Fibroblast of skin of abdomen (primary cell): ENCODE results near the gene FCRLB.

ENCODE experiments used
- DNase-seq: peaks from one replicate; pipeline ENCODE4 v3.0.0-alpha.2; 2013

The FCRLB gene

GRCh38 chr1:161721738-161722343 is 497 bp downstream of the FCRLB start:
- peak; percentile 90 for DNase-seq

DNA sequence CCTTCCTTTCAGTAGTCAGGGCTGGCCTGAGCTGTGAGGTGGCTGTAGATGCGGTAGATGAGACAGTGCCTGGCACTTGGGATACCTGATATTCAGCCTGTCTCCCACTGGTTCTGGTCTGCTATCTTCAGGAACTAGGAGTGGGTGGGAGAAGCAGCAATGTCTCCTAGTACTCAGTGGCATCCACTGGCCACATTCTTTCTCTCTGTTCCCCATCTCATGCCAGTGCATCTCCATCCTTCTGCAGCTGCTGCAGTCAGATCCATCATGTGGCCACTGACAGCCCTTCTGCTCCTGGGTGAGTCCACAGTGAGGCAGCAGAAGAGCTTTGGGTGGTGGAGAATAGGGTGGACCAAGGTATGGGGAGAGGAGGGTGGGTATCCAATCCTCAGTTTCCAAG is 1.1 kb downstream of the FCRLB start:
- no peak for DNase-seq

GRCh38 chr1:161723459-161724141 is 2.3 kb downstream of the FCRLB start:
- DNase-seq, result no peak

- DNase-seq, result peak; percentile 12
These were observed 4.0 kb downstream of the FCRLB start for GRCh38 chr1:161725258-161725907.

GRCh38 chr1:161725908-161726472 is 4.6 kb downstream of the FCRLB start:
- peak; percentile 54 for DNase-seq

- DNase-seq, result peak; percentile 88
These were observed 5.3 kb downstream of the FCRLB start for GRCh38 chr1:161726473-161727255.

GRCh38 chr1:161727256-161727924 is 6.0 kb downstream of the FCRLB start:
- peak; percentile 86 for DNase-seq

GRCh38 chr1:161728376-161729226 is 7.3 kb downstream of the FCRLB start:
- no peak for DNase-seq

GRCh38 chr1:161730050-161730564 is 8.8 kb downstream of the FCRLB start:
- peak; percentile 65 for DNase-seq

GRCh38 chr1:161731241-161731640 is 9.9 kb downstream of the FCRLB start:
- DNase-seq, result no peak

- no peak for DNase-seq
These were observed 10.8 kb downstream of the FCRLB start for GRCh38 chr1:161731981-161732718.

GRCh38 chr1:161733526-161733925 is 12.2 kb downstream of the FCRLB start:
- DNase-seq, result peak; percentile 89

- no peak for DNase-seq
These were observed 14.5 kb downstream of the FCRLB start for GRCh38 chr1:161735837-161736236.

DNA sequence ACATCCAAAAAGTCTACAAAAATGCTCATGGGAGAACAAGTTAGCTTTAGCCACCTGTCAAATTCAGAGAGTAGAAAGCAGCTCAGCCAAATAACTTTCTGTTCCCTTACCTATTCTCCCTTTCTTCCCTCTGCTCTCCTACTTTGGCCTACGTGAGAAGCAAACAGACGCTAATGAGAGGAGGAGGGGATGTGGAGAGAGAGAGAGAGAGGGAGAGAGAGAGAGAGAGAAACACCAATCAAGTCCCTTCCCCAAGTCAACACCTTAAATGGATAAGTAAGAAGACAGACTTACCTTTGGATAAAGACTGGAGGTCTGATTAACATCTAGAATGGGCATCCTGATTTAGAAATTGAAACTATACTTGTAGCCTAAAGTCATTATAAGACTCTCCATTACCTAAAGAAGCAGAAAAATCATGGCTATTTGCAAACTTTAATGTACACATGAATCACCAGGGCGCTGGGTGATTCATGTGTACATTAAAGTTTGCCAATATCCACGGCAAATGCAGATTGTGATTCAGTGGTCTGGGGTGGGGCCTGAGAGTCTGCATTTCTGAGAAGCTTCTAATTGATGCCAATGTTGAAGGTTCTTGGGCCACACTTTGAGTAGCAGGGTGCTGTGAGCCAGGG is 15.1 kb downstream of the FCRLB start:
- peak; percentile 64 for DNase-seq

DNA sequence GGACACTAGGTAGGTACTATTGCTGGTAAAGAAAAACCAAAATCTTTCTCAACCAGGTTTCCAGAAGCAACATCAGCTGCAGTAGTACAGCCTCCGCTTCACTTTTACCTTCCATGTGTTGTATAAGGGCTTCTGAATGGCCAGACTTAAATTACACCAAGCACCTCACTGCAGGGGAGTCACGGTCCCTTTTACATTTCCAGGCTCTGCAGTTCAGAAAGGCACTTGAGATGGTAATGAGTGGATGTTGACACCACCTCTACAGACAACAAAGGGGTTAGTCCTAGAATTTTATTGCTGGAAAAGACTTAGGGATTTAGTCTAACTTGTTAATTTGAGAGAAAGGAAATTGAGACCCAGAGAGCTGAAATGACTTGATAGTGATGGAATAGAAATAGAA is 16.3 kb downstream of the FCRLB start:
- DNase-seq, result no peak

- DNase-seq, result peak; percentile 80
These were observed 17.4 kb downstream of the FCRLB start for GRCh38 chr1:161738627-161739287.

DNA sequence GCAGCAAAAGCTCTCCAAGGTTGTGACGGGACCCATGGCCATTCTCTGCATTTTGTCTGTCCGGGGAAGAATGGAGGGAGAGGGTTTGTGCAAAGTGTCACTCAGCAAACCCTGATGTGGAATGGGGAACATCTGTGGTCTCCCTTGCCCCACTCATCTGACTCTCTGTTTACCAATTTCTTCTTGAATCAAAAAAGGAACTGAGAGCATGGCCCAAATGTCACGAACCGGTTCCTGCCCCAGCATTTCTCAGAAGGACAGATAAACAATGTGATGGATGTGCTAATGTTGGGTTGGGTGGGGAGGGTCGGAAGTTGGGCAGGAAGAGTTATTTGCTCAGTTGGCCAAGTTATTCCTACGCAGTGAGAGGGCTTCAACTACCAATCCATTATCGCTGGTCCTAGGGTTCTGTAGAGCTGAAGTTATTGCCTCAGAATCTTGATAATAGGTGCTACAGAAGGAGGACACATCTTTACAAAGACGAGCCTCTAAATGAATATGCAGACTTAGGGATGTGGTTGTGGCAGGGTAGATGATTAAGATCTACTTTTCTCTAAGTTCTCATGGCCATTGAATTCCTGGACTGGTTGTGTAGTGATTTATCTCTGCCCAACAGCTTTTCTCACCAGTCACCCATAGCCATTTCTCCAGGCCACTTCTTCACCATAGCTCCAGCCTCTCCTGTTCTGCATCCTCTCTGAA is 18.7 kb downstream of the FCRLB start:
- no peak for DNase-seq

DNA sequence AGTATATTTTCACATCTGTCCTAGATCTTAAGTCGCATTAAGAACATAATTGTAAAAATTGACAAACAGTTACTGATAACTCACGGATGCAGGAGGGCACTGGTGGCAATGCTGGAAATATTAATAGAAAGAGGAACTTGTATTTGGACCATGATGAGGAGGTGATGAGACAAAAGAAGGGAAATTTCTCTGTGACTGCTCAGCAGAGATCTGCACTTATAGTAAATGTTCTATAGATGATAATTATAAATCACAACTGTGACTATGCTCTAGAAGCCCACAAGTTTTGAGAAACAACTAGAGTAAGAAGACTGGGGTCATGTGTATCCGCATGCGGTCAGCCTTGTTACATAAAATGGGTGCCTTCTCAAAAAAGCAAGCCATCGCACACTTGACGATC is 19.6 kb downstream of the FCRLB start:
- DNase-seq, result no peak

DNA sequence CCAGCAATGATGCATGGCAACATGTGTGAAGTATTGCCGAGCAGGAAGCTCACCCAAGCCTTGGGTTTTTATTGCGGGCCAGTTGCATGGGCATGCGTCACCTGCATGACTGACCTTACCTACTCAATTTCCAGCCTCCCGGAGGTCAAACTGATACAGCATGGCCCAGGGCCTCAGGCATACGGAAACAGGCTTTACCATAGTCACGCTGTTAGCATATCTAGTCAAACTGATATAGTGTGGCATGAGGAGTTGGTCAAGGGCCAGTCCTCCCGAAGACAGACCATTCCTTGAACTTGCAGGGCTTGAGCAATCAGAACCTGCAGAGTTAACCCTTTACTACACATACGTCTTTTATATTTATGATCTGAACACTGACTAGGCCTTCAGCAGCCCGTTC is 21.9 kb downstream of the FCRLB start:
- no peak for DNase-seq
